Tibial nerve (tissue), 4 donors: Measurements from ENCODE around the gene PPP1R11. TPM values are rescaled to one million over a fixed set of nuclear protein-coding genes. Genes with fewer than 3 reads are reported as not detected.
A peak's percentile ranks its signal among the peaks of the same experiment; 100 is the strongest.
"Not testable (repeated sequence)": the region's sequence is repeated elsewhere in the genome, so short reads cannot be mapped to it uniquely, and the experiment has no call there.

Experiments
- DNase-seq, 2 donors: peaks; one replicate each; pipeline ENCODE4 v3.0.0-alpha.2; 2019; ENCODE audit warnings: low spot score in 2 of 2
- H3K27ac ChIP-seq, 4 donors: fragments of 200-600 bp; sonication (generic) in 3 of 4; one replicate each; pipeline ENCODE4 v1.5.1; 2017 to 2019; ENCODE audit warnings: mild to moderate bottlenecking in 1 of 4
- H3K27me3 ChIP-seq, 2 donors: fragments of 200-600 bp; sonication (generic) in 1 of 2; one replicate each; pipeline versions ENCODE4 v1.5.1 to v1.6.0; 2017 to 2019
- H3K36me3 ChIP-seq, 3 donors: fragments of 200-600 bp; sonication (generic); one replicate each; pipeline ENCODE4 v1.5.1; 2018 to 2019
- H3K4me1 ChIP-seq, 4 donors: fragments of 200-600 bp; sonication (generic) in 3 of 4; one replicate each; pipeline ENCODE4 v1.5.1; 2017 to 2019
- H3K4me3 ChIP-seq, 4 donors: fragments of 200-600 bp; sonication (generic) in 3 of 4; one replicate each; pipeline ENCODE4 v1.5.1; 2017 to 2019; ENCODE audit warnings: mild to moderate bottlenecking in 1 of 4, moderate library complexity in 1 of 4
- H3K9me3 ChIP-seq, 4 donors: fragments of 200-600 bp; sonication (generic) in 3 of 4; one replicate each; pipeline ENCODE4 v1.5.1; 2017 to 2019
- CTCF ChIP-seq, 5 experiments: fragments of 200-600 bp in 3 of 5; fragments of 450-650 bp in 2 of 5; sonication (generic) in 3 of 5; IDR thresholded peaks; one replicate each; pipeline ENCODE4 v1.5.1; 2016 to 2019; ENCODE audit warnings: antibody characterized with exemption in 5 of 5, mild to moderate bottlenecking in 3 of 5, moderate library complexity in 2 of 5
- EP300 ChIP-seq, 2 donors: sonication (generic); formaldehyde crosslinking; IDR thresholded peaks; one replicate each; pipeline ENCODE4 v1.6.1; 2017; ENCODE audit warnings: antibody characterized with exemption in 2 of 2, mild to moderate bottlenecking in 1 of 2
- POLR2A ChIP-seq, 2 donors: fragments of 450-650 bp; IDR thresholded peaks; one replicate each; pipeline ENCODE4 v1.6.1; 2017; ENCODE audit warnings: antibody characterized with exemption in 2 of 2, mild to moderate bottlenecking in 2 of 2, moderate library complexity in 2 of 2
- WGBS, 2 donors: methylation state at CpG; one replicate each; pipeline ENCODE4 v1.1.5; 2018; 5-methylcytosine and 5-hydroxymethylcytosine counted together
- total RNA-seq, 4 donors: library from RNA; depleted of rRNA; stranded (reverse); fragments of >200 nt; gene quantifications; one replicate each; pipeline ENCODE4 v1.1.0, GENCODE V29; 2016

Gene PPP1R11
- total RNA-seq: 10 to 100 TPM; 28.2 to 39.8 (median 34.2) TPM

DNA sequence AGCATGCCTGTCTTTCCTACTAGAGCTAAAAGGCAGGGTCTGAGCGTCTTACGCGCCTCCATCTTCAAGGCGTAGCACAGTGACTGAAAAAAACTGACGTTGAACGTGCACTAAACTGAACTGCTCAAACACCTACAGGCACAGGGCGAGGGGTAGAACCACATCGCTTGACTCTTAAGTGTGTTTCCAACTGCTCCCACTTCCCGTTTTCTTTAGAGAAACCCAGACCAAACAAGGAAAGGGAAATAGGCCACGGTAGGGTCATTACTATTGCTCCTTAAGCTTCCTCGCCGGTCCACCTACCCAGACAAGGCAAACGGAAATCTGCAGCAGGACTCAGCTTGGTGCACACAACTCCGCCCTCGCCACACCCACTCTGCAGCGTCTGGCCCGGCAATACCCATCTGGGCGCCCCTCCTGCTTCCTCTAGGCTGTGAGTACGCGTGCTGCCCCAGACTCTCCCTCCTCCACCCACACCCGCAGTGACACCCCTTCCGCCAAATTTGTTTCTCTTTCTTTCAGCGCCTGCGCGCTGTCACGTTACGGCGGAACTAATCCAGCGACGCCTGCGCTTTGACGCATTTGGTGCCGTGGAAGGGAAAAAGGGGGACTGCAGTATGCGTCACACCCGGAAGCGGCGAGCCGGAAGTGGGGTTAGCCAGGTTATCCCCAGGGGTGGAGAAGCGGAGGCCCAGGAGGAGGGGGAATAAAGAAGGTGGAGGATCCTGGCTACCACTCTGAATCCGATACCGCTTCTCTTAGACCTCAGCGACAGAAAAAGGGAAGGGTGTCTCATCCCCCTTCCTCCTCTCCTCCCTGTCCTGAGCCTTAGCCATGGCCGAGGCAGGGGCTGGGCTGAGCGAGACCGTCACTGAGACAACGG lies at the start of gene PPP1R11:
PPP1R11 (plus strand) TSS at position 622 of the 883 bp plus-strand sequence; CDS start at position 835, 213 bp downstream.
- no peaks in the 10 kb centered on the region for H3K9me3 ChIP-seq
- TF ChIP-seq CTCF (IDR thresholded peaks at IDR 0.05): peak in 1 of 5 experiments; percentile 44
- TF ChIP-seq POLR2A (IDR thresholded peaks at IDR 0.05): peak; percentile 27 to 76
- peak; percentile 96 to 99 for TF ChIP-seq EP300 (IDR thresholded peaks at IDR 0.05)

GRCh38 chr6:30019819-30020218 lies 47.2 kb upstream of the PPP1R11 start:
- 98% methylated on average over 2 of the region's 2 CpGs; no CpG with 5 or more reads in 1 of the 2 donors for WGBS, 2 donors

More for the DNA sequence above, at the start of gene PPP1R11:
- H3K27ac ChIP-seq: peak within 1 kb of the TSS; percentile 83 to 96 (median 92)
- peaks cover 0 to 55% (median 19%) of the 10 kb centered on the region in 4 donors for H3K4me1 ChIP-seq
- peak within 1 kb of the TSS; percentile 62 to 84 (median 73) for H3K4me3 ChIP-seq
- peaks cover 0 to 30% (median 0%) of the 10 kb centered on the region in 3 donors for H3K36me3 ChIP-seq
- peaks cover 0 to 13% of the 10 kb centered on the region in 2 donors for H3K27me3 ChIP-seq
- peak; percentile 94 to 95 for DNase-seq
- WGBS, 2 donors: 0 to 1% methylated on average over 45 to 46 of the region's 46 CpGs

GRCh38 chr6:30020626-30021025 lies 46.4 kb upstream of the PPP1R11 start:
- Histone ChIP-seq H3K9me3 (no peaks in the 10 kb centered on the region), H3K4me3 (no peak overlapping the region), H3K4me1 (no peaks in the 10 kb centered on the region), H3K27me3 (no peaks in the 10 kb centered on the region), H3K27ac (no peak overlapping the region), H3K36me3 (peaks cover 0 to 17% (median 0%) of the 10 kb centered on the region in 3 donors)
- no peak for DNase-seq
- no peak for TF ChIP-seq CTCF (IDR thresholded peaks at IDR 0.05)
- TF ChIP-seq EP300 (IDR thresholded peaks at IDR 0.05): no peak
- TF ChIP-seq POLR2A (IDR thresholded peaks at IDR 0.05): no peak
- WGBS, 2 donors: 44 to 50% methylated on average over 1 of the region's 1 CpG

More at GRCh38 chr6:30019819-30020218, 47.2 kb upstream of the PPP1R11 start:
- no peak for TF ChIP-seq CTCF (IDR thresholded peaks at IDR 0.05)
- Histone ChIP-seq H3K4me3 (no peak overlapping the region), H3K27me3 (no peaks in the 10 kb centered on the region), H3K4me1 (no peaks in the 10 kb centered on the region), H3K9me3 (no peaks in the 10 kb centered on the region), H3K27ac (no peak overlapping the region), H3K36me3 (peaks cover 0 to 17% (median 0%) of the 10 kb centered on the region in 3 donors)
- no peak for DNase-seq

- Histone ChIP-seq H3K9me3 (no peaks in the 10 kb centered on the region), H3K4me1 (no peaks in the 10 kb centered on the region), H3K4me3 (no peak overlapping the region), H3K27me3 (no peaks in the 10 kb centered on the region), H3K36me3 (peaks cover 0 to 17% (median 0%) of the 10 kb centered on the region in 3 donors), H3K27ac (no peak overlapping the region)
- DNase-seq: no peak
- WGBS, 2 donors: 81 to 94% methylated on average over 3 of the region's 3 CpGs
- TF ChIP-seq POLR2A (IDR thresholded peaks at IDR 0.05): no peak
- TF ChIP-seq EP300 (IDR thresholded peaks at IDR 0.05): no peak
- no peak for TF ChIP-seq CTCF (IDR thresholded peaks at IDR 0.05)
These were observed 44.8 kb upstream of the PPP1R11 start for GRCh38 chr6:30022189-30022588.

- not testable (repeated sequence) for DNase-seq, H3K4me3 ChIP-seq, H3K4me1 ChIP-seq, H3K27me3 ChIP-seq, H3K27ac ChIP-seq, H3K9me3 ChIP-seq
- H3K36me3 ChIP-seq: peaks cover 0 to 17% (median 0%) of the 10 kb centered on the region in 3 donors
These were observed 44.3 kb upstream of the PPP1R11 start for GRCh38 chr6:30022712-30023111.
